Skeletal muscle tissue (tissue), 4 donors: ENCODE data around the gene MFAP4. TPM values are rescaled to one million over a fixed set of nuclear protein-coding genes. Genes with fewer than 3 reads are reported as not detected.

ENCODE experiments used
- H3K27ac ChIP-seq: one replicate; pipeline ENCODE4 v1.7.0; 2013; ENCODE audit warnings: mild to moderate bottlenecking, low read depth, low read length, inconsistent platforms
- H3K27me3 ChIP-seq, 3 donors: one replicate each; pipeline ENCODE4 v1.7.0; 2013; ENCODE audit warnings: low read length in 3 of 3; ENCODE audit not compliant: control insufficient read depth in 3 of 3, insufficient read depth in 3 of 3
- H3K36me3 ChIP-seq, 3 donors: one replicate each; pipeline ENCODE4 v1.7.0; 2013; ENCODE audit warnings: low read length in 3 of 3; ENCODE audit not compliant: control insufficient read depth in 3 of 3, insufficient read depth in 3 of 3
- H3K4me1 ChIP-seq, 3 donors: one replicate each; pipeline ENCODE4 v1.7.0; 2013; ENCODE audit warnings: low read length in 3 of 3, mild to moderate bottlenecking in 3 of 3; ENCODE audit not compliant: control insufficient read depth in 3 of 3, insufficient read depth in 3 of 3
- H3K4me3 ChIP-seq, 3 donors: one replicate each; pipeline ENCODE4 v1.7.0; 2013; ENCODE audit warnings: low read length in 3 of 3
- H3K9ac ChIP-seq, 3 donors: one replicate each; pipeline ENCODE4 v1.7.0; 2013; ENCODE audit warnings: low read length in 3 of 3, mild to moderate bottlenecking in 3 of 3, moderate library complexity in 2 of 3, low read depth in 1 of 3
- H3K9me3 ChIP-seq, 3 donors: one replicate each; pipeline ENCODE4 v1.7.0; 2013; ENCODE audit warnings: low read length in 3 of 3; ENCODE audit not compliant: control insufficient read depth in 3 of 3
- total RNA-seq: library from RNA; depleted of rRNA; stranded (reverse); fragments of >200 nt; gene quantifications from one replicate; pipeline ENCODE4 v1.2.3, GENCODE V29; 2014
- donor health status: Osteomylitis.

MFAP4 gene
- total RNA-seq, 1 donor from 2014 or later, result 29.2 TPM

GRCh38 chr17:19379361-19380065 is 7.5 kb downstream of the MFAP4 start:
- Histone ChIP-seq H3K4me3 (peak overlapping the region; percentile 78 to 81 (median 78)), H3K9me3 (no peaks in the 10 kb centered on the region), H3K27me3 (no peaks in the 10 kb centered on the region), H3K9ac (peak overlapping the region; percentile 81 to 86 (median 82)), H3K4me1 (peaks cover 28 to 37% (median 30%) of the 10 kb centered on the region in 3 donors), H3K27ac (peak overlapping the region; percentile 97), H3K36me3 (peaks cover 34 to 38% (median 35%) of the 10 kb centered on the region in 3 donors)

- H3K9me3 ChIP-seq, result no peaks in the 10 kb centered on the region
- peak within 1 kb of the TSS; percentile 92 to 94 (median 93) for H3K9ac ChIP-seq
- H3K27ac ChIP-seq, result peak within 1 kb of the TSS; percentile 97
- H3K4me1 ChIP-seq, result peaks cover 20 to 29% (median 22%) of the 10 kb centered on the region in 3 donors
- peaks cover 32 to 36% (median 34%) of the 10 kb centered on the region in 3 donors for H3K36me3 ChIP-seq
- no peaks in the 10 kb centered on the region for H3K27me3 ChIP-seq
- peak within 1 kb of the TSS; percentile 81 to 94 (median 92) for H3K4me3 ChIP-seq
Observed at GRCh38 chr17:19378416-19379360, 8.3 kb downstream of the MFAP4 start, which contains the start of gene MAPK7. MAPK7 (plus strand) TSS chr17:19378498; CDS start chr17:19378901, 403 bp downstream.

GRCh38 chr17:19377602-19378415 is 9.2 kb downstream of the MFAP4 start:
- Histone ChIP-seq H3K9ac (peak overlapping the region; percentile 92 to 94 (median 93)), H3K27ac (peak overlapping the region; percentile 97), H3K27me3 (no peaks in the 10 kb centered on the region), H3K9me3 (no peaks in the 10 kb centered on the region), H3K4me1 (peaks cover 16 to 26% (median 19%) of the 10 kb centered on the region in 3 donors), H3K36me3 (peaks cover 25 to 29% (median 27%) of the 10 kb centered on the region in 3 donors), H3K4me3 (peak overlapping the region; percentile 81 to 94 (median 92))

- peaks cover 21 to 24% (median 22%) of the 10 kb centered on the region in 3 donors for H3K36me3 ChIP-seq
- H3K9ac ChIP-seq, result peak overlapping the region; percentile 92 to 94 (median 93)
- no peaks in the 10 kb centered on the region for H3K9me3 ChIP-seq
- peaks cover 15 to 23% (median 16%) of the 10 kb centered on the region in 3 donors for H3K4me1 ChIP-seq
- H3K27ac ChIP-seq, result peak overlapping the region; percentile 97
- H3K27me3 ChIP-seq, result no peaks in the 10 kb centered on the region
- peak overlapping the region; percentile 81 to 94 (median 92) for H3K4me3 ChIP-seq
Observed at GRCh38 chr17:19376811-19377210, 10.2 kb downstream of the MFAP4 start.

GRCh38 chr17:19375732-19376131 is 11.3 kb downstream of the MFAP4 start:
- Histone ChIP-seq H3K4me1 (peaks cover 17 to 27% (median 20%) of the 10 kb centered on the region in 3 donors), H3K36me3 (peaks cover 13 to 16% (median 14%) of the 10 kb centered on the region in 3 donors), H3K9me3 (no peaks in the 10 kb centered on the region), H3K4me3 (no peak overlapping the region), H3K27me3 (no peaks in the 10 kb centered on the region), H3K27ac (no peak overlapping the region), H3K9ac (no peak overlapping the region)

GRCh38 chr17:19374136-19374535 is 12.9 kb downstream of the MFAP4 start:
- Histone ChIP-seq H3K27ac (no peak overlapping the region), H3K4me1 (peaks cover 19 to 30% (median 24%) of the 10 kb centered on the region in 3 donors), H3K4me3 (no peak overlapping the region), H3K9me3 (no peaks in the 10 kb centered on the region), H3K9ac (no peak overlapping the region), H3K36me3 (peaks cover 0 to 2% (median 0%) of the 10 kb centered on the region in 3 donors), H3K27me3 (no peaks in the 10 kb centered on the region)

GRCh38 chr17:19372866-19373504 is 14.0 kb downstream of the MFAP4 start:
- Histone ChIP-seq H3K27ac (no peak overlapping the region), H3K27me3 (no peaks in the 10 kb centered on the region), H3K4me1 (peaks cover 14 to 23% (median 19%) of the 10 kb centered on the region in 3 donors), H3K4me3 (no peak overlapping the region), H3K9ac (no peak overlapping the region), H3K36me3 (peaks cover 0 to 2% (median 0%) of the 10 kb centered on the region in 3 donors), H3K9me3 (no peaks in the 10 kb centered on the region)

GRCh38 chr17:19372439-19372838 is 14.6 kb downstream of the MFAP4 start:
- Histone ChIP-seq H3K4me1 (peaks cover 14 to 23% (median 19%) of the 10 kb centered on the region in 3 donors), H3K36me3 (peaks cover 0 to 2% (median 0%) of the 10 kb centered on the region in 3 donors), H3K9ac (no peak overlapping the region), H3K27me3 (no peaks in the 10 kb centered on the region), H3K9me3 (no peaks in the 10 kb centered on the region), H3K27ac (no peak overlapping the region), H3K4me3 (no peak overlapping the region)

GRCh38 chr17:19372011-19372370 is 15.0 kb downstream of the MFAP4 start:
- Histone ChIP-seq H3K9ac (no peak overlapping the region), H3K36me3 (peaks cover 0 to 2% (median 0%) of the 10 kb centered on the region in 3 donors), H3K4me1 (peaks cover 12 to 20% (median 17%) of the 10 kb centered on the region in 3 donors), H3K27ac (no peak overlapping the region), H3K4me3 (no peak overlapping the region), H3K27me3 (no peaks in the 10 kb centered on the region), H3K9me3 (no peaks in the 10 kb centered on the region)
